PC-9 (cell line): ENCODE results near the gene PIK3IP1. TPM values are rescaled to one million over a fixed set of nuclear protein-coding genes. Genes with fewer than 3 reads are reported as not detected.
"Not testable (repeated sequence)": the region's sequence is repeated elsewhere in the genome, so short reads cannot be mapped to it uniquely, and the experiment has no call there.

ENCODE experiments used
- BruUV-seq: library from RNA; stranded (reverse); fragments of 400-500 nt; replicated peaks from 2 replicates; lab custom pipeline; 2021; lab: Mats Ljungman, UMichigan
- CTCF ChIA-PET: fragments of 300-600 bp; sonication (Branson Sonifier 250); formaldehyde crosslinking; loops from one replicate; lab custom pipeline; 2022; ENCODE audit warnings: antibody characterized with exemption; lab: Charles Lee
- POLR2A ChIA-PET: fragments of 300-600 bp; sonication (Branson Sonifier 250); formaldehyde crosslinking; loops from one replicate; lab custom pipeline; 2022; ENCODE audit warnings: antibody characterized with exemption; ENCODE audit not compliant: unreplicated experiment; lab: Charles Lee
- DNase-seq, 2 experiments: peaks; one replicate each; pipeline versions ENCODE4 v3.0.0 to v3.0.0-alpha.2; 2015 to 2022; ENCODE audit warnings: mixed read lengths in 1 of 2
- H2AFZ ChIP-seq: fragments of 200-600 bp; sonication (generic); 2 replicates; pipeline ENCODE4 v1.8.1; 2017; ENCODE audit warnings: antibody characterized with exemption
- H3F3A ChIP-seq: fragments of 200-600 bp; sonication (generic); 2 replicates; pipeline ENCODE4 v1.8.1; 2017; ENCODE audit warnings: antibody characterized with exemption, mild to moderate bottlenecking, low read depth; ENCODE audit not compliant: insufficient read depth
- H3K27ac ChIP-seq: fragments of 200-600 bp; sonication (generic); 2 replicates; pipeline ENCODE4 v1.6.1; 2016; ENCODE audit warnings: mixed run types
- H3K27me3 ChIP-seq: fragments of 200-600 bp; sonication (generic); 2 replicates; pipeline ENCODE4 v1.6.1; 2016; ENCODE audit warnings: low read depth, mixed run types; ENCODE audit not compliant: insufficient read depth
- H3K36me3 ChIP-seq: fragments of 200-600 bp; sonication (generic); 2 replicates; pipeline ENCODE4 v1.6.1; 2016; ENCODE audit warnings: low read depth, mixed run types
- H3K4me1 ChIP-seq: fragments of 200-600 bp; sonication (generic); replicated peaks from 2 replicates; pipeline ENCODE4 v1.6.1; 2016; ENCODE audit warnings: mixed run types; ENCODE audit not compliant: insufficient read depth
- H3K4me2 ChIP-seq: fragments of 200-600 bp; sonication (generic); 2 replicates; pipeline ENCODE4 v1.6.1; 2017; ENCODE audit warnings: mixed run types
- H3K4me3 ChIP-seq: fragments of 200-600 bp; sonication (generic); 2 replicates; pipeline ENCODE4 v1.6.1; 2016; ENCODE audit warnings: mixed run types
- H3K79me2 ChIP-seq: fragments of 200-600 bp; sonication (generic); 2 replicates; pipeline ENCODE4 v1.6.1; 2017; ENCODE audit warnings: low read depth, mixed run types
- H3K9me2 ChIP-seq: fragments of 200-600 bp; sonication (generic); 2 replicates; pipeline ENCODE4 v1.8.1; 2017; ENCODE audit warnings: mild to moderate bottlenecking; ENCODE audit not compliant: insufficient read depth
- H3K9me3 ChIP-seq: fragments of 200-600 bp; sonication (generic); 2 replicates; pipeline ENCODE4 v1.8.1; 2016; ENCODE audit warnings: low read depth; ENCODE audit not compliant: insufficient read depth
- H4K20me1 ChIP-seq: fragments of 200-600 bp; sonication (generic); 2 replicates; pipeline ENCODE4 v1.8.1; 2017; ENCODE audit not compliant: insufficient read depth
- EZH2 ChIP-seq: fragments of 200-600 bp; sonication (generic); IDR thresholded peaks from 2 replicates; pipeline ENCODE4 v1.8.0; 2017; ENCODE audit warnings: antibody characterized with exemption, low read depth
- intact Hi-C: fragments of 100-400 bp; cut with micrococcal nuclease; formaldehyde crosslinking; loops from one replicate; pipeline ENCODE4 v1.10.0; 2022; ENCODE audit not compliant: unreplicated experiment
- total RNA-seq: library from RNA; stranded (reverse); gene quantifications from 2 replicates; pipeline ENCODE4 v1.2.3, GENCODE V29; 2021
- TF ChIP-seq, protein P1 (sequence below): fragments of 200-600 bp; sonication (generic); conservative IDR thresholded peaks from 2 replicates; pipeline ENCODE4 v1.6.1; 2017; ENCODE audit warnings: mixed run types, antibody characterized with exemption, mild to moderate bottlenecking, moderate library complexity

Gene PIK3IP1
- total RNA-seq, 1 experiment from 2014 or later: 15.7 TPM

DNA sequence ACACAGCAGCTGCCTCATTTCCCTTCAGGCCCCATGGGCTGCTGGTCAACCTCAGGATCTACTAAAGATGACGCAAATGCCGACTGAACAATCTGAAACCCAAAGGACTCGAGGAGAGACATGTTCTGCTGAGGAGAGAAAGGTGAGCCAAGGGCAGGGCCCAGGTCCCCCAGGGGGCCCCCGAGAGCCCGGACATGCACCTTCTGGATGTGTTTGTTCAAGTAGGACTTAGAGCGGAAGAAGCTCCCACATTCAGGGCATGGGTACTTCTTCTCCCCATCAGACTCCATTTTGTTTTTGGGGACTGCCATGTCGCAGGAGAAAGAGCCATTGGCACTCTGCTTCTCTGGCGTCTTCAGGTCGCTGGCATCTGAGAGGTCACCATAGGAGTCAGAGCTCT lies 34.6 kb upstream of the PIK3IP1 start:
- ChIA-PET POLR2A (no interaction called here), CTCF (no interaction called here)
- Histone ChIP-seq H3F3A (peaks cover 5% of the 10 kb centered on the region; the same call in 1 of the 2 replicates), H3K4me2 (no peak overlapping the region), H3K36me3 (peaks cover 42% of the 10 kb centered on the region), H3K9me3 (no peaks in the 10 kb centered on the region), H3K4me1 (peaks cover 15% of the 10 kb centered on the region), H3K27ac (no peak overlapping the region), H4K20me1 (no peaks in the 10 kb centered on the region; the same call in 1 of the 2 replicates), H3K79me2 (no peaks in the 10 kb centered on the region), H3K9me2 (no peaks in the 10 kb centered on the region), H3K4me3 (no peak overlapping the region), H2AFZ (no peak overlapping the region), H3K27me3 (no peaks in the 10 kb centered on the region)
- intact Hi-C loops: no loop called here
- TF ChIP-seq, protein P1, sequence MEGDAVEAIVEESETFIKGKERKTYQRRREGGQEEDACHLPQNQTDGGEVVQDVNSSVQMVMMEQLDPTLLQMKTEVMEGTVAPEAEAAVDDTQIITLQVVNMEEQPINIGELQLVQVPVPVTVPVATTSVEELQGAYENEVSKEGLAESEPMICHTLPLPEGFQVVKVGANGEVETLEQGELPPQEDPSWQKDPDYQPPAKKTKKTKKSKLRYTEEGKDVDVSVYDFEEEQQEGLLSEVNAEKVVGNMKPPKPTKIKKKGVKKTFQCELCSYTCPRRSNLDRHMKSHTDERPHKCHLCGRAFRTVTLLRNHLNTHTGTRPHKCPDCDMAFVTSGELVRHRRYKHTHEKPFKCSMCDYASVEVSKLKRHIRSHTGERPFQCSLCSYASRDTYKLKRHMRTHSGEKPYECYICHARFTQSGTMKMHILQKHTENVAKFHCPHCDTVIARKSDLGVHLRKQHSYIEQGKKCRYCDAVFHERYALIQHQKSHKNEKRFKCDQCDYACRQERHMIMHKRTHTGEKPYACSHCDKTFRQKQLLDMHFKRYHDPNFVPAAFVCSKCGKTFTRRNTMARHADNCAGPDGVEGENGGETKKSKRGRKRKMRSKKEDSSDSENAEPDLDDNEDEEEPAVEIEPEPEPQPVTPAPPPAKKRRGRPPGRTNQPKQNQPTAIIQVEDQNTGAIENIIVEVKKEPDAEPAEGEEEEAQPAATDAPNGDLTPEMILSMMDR: no peak
- no peak for TF ChIP-seq EZH2
- BruUV-seq: no TSS peak
- no peak for DNase-seq

DNA sequence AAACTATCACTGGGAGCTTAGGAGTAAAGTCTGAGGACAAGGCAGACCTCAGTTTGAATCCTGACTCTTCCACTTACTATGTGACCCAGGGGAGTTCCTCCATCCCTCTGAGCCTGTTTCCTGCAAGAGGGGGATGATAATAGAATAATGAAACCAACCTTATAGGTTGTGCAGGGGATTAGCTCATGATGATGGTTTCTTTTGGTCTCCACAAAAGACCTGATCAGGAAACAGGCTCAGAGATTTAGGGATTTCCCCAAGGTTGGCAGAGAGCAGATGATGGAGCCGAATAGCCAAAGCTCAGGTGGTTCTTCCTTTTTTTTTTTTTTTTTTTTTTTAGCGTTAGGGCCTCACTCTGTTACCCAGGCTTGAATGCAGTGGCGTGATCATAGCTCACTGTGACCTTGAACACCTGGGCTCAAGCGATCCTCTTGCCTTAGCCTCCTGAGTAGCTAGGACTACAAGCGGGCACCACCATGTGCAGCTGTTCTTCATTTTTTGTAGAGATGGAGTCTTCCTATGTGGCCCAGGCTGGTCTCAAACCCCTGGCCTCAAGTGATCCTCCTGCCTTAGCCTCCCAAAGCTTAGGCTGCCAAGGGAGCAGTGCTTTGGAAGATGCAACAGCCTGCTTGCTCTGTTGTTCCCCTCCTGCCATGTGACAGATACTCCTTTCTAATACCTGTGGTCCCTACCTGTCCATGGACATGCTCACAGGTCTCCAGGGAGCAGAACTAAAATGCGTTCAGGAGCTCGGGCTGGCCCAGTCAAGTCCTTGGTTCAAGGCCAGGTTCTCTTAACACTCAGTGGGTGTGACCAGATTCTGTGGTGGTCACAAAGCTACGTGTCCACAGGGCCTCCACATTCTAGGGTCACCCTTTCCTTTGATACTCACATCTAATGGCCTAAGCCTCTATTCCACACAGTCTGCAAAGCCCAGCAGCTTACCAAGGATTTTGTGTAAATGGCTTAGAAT lies 31.6 kb upstream of the PIK3IP1 start:
- Histone ChIP-seq H4K20me1 (no peaks in the 10 kb centered on the region), H3K36me3 (peaks cover 21% of the 10 kb centered on the region; the same call in 1 of the 2 replicates), H2AFZ (no peak overlapping the region), H3K4me1 (no peaks in the 10 kb centered on the region), H3F3A (no peaks in the 10 kb centered on the region; the same call in 1 of the 2 replicates), H3K27ac (no peak overlapping the region), H3K4me3 (no peak overlapping the region), H3K27me3 (no peaks in the 10 kb centered on the region), H3K9me3 (no peaks in the 10 kb centered on the region), H3K9me2 (no peaks in the 10 kb centered on the region), H3K4me2 (no peak overlapping the region), H3K79me2 (no peaks in the 10 kb centered on the region)
- BruUV-seq: no TSS peak
- intact Hi-C loops: no loop called here
- ChIA-PET CTCF (interaction anchor here (0.6 to 1.4 kb wide), 3 partner anchors 10 to 21 kb away, joined by 3 to 12 read pairs (median 7); no protein-coding TSS in a partner anchor), POLR2A (interaction anchor here (0.6 kb wide), 1 partner anchor 95 kb away, joined by 3 read pairs; no protein-coding TSS in a partner anchor)
- TF ChIP-seq, protein P1: no peak
- TF ChIP-seq EZH2: no peak
- DNase-seq: no peak

DNA sequence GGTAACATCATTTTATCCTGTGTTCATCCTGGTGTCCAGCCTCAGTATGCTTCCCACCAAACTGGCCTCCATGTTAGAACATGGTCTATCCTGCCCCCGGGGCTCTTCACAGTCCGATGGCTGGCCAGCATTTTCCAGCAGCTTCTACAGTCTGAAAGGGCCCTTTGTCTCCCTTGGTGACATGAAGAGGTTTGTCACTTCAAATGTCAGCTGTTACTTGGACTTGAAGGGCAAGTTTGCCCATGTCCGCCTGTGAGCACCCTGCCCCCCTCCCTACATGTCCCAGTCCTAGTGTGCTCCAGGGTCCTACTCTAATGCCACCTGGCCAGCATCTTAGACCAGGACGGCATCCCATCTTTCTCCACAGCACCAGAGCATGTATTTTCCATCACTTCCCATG lies 29.1 kb upstream of the PIK3IP1 start:
- Histone ChIP-seq H3K27ac (no peak overlapping the region), H3K27me3 (no peaks in the 10 kb centered on the region), H3F3A (no peaks in the 10 kb centered on the region; the same call in 1 of the 2 replicates), H4K20me1 (no peaks in the 10 kb centered on the region), H3K4me2 (no peak overlapping the region), H3K9me2 (no peaks in the 10 kb centered on the region), H3K4me1 (no peaks in the 10 kb centered on the region), H3K79me2 (no peaks in the 10 kb centered on the region), H3K4me3 (no peak overlapping the region), H3K9me3 (no peaks in the 10 kb centered on the region), H2AFZ (no peak overlapping the region), H3K36me3 (peaks cover 10% of the 10 kb centered on the region; the same call in 1 of the 2 replicates)
- POLR2A ChIA-PET: interaction anchor here (0.6 kb wide), 1 partner anchor 924 kb away, joined by 4 read pairs; no protein-coding TSS in a partner anchor
- intact Hi-C loops: no loop called here
- BruUV-seq: no TSS peak
- CTCF ChIA-PET: interaction anchor here (0.6 kb wide), 1 partner anchor 49 kb away, joined by 3 read pairs; no protein-coding TSS in a partner anchor
- no peak for DNase-seq
- TF ChIP-seq, protein P1: no peak
- TF ChIP-seq EZH2: no peak

DNA sequence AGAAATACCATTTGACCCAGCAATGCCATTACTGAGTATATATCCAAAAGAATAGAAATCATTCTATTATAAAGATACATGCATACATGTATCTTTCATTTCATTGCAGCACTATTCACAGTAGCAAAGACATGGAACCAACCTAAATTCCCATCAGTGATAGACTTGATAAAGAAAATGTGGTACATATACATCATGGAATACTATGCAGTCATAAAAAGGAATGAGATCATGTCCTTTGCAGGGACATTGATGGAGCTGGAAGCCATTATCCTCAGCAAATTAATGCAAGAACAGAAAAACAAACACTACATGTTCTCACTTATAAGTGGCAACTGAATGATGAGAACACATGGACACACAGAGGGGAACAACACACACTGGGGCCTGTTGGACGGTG lies 21.9 kb upstream of the PIK3IP1 start:
- H3F3A ChIP-seq: peaks cover 11% of the 10 kb centered on the region; the same call in 1 of the 2 replicates
- H2AFZ ChIP-seq, H3K4me3 ChIP-seq, DNase-seq, H4K20me1 ChIP-seq, H3K9me2 ChIP-seq, H3K79me2 ChIP-seq, intact Hi-C loops, H3K27me3 ChIP-seq, BruUV-seq, H3K36me3 ChIP-seq: not testable (repeated sequence)
- peaks cover 21% of the 10 kb centered on the region for H3K9me3 ChIP-seq
- CTCF ChIA-PET: interaction anchor here (1.6 kb wide), 2 partner anchors 24 to 42 kb away, joined by 4 to 10 read pairs; no protein-coding TSS in a partner anchor
- POLR2A ChIA-PET: interaction anchor here (0.6 kb wide), 1 partner anchor 233 kb away, joined by 3 read pairs; the partner anchor contains the start of gene SMTN
- H3K27ac ChIP-seq: peak overlapping the region; percentile 61
- peaks cover 10% of the 10 kb centered on the region for H3K4me1 ChIP-seq
- H3K4me2 ChIP-seq: peak overlapping the region; percentile 67
